T-cell (primary cell): ENCODE results near the gene CBFA2T3. TPM values are rescaled to one million over a fixed set of nuclear protein-coding genes. Genes with fewer than 3 reads are reported as not detected.

ENCODE experiments used
- ATAC-seq, 4 experiments: fragments of 200-7000 bp in 3 of 4; fragments of 150-1000 bp in 1 of 4; cut with Tn5 transposase; replicated peaks in 1 of 4; 1 replicate in 3 of 4; 2 replicates in 1 of 4; pipeline ENCODE4 v1.10.0; 2021; ENCODE audit warnings: moderate library complexity in 3 of 4, mild to moderate bottlenecking in 2 of 4, moderate number of reproducible peaks in 1 of 4
- CTCF ChIA-PET, 2 donors: fragments of 300-600 bp; sonication (Branson Sonifier 250); formaldehyde crosslinking; loops; one replicate each; lab custom pipeline; 2022; ENCODE audit warnings: antibody characterized with exemption in 2 of 2; lab: Charles Lee
- POLR2A ChIA-PET, 2 donors: fragments of 300-600 bp; sonication (Branson Sonifier 250); formaldehyde crosslinking; loops; one replicate each; lab custom pipeline; 2022; ENCODE audit warnings: antibody characterized with exemption in 2 of 2; lab: Charles Lee
- DNase-seq, 35 experiments: peaks; one replicate each; pipeline versions ENCODE4 v3.0.0 to v3.0.0-alpha.2; 2013 to 2023
- H3K27ac ChIP-seq: one replicate; pipeline ENCODE4 v1.5.1; 2013; ENCODE audit warnings: low read length
- H3K27me3 ChIP-seq, 2 experiments: replicated peaks in 1 of 2; 1 replicate in 1 of 2; 2 replicates in 1 of 2; pipeline versions ENCODE4 v1.6.1 to v1.7.0; 2013; ENCODE audit warnings: low read length in 1 of 2, mixed read lengths in 1 of 2; ENCODE audit not compliant: control insufficient read depth in 2 of 2, insufficient read depth in 2 of 2; ENCODE audit errors: extremely low read depth in 1 of 2
- H3K36me3 ChIP-seq, 2 donors: 1 replicate in 1 of 2; 2 replicates in 1 of 2; pipeline versions ENCODE4 v1.6.1 to v1.7.0; 2013; ENCODE audit warnings: low read length in 1 of 2; ENCODE audit not compliant: control insufficient read depth in 2 of 2, insufficient read depth in 1 of 2; ENCODE audit errors: extremely low read depth in 1 of 2
- H3K4me1 ChIP-seq, 2 experiments: 1 replicate in 1 of 2; 2 replicates in 1 of 2; pipeline versions ENCODE4 v1.6.1 to v1.7.0; 2013; ENCODE audit warnings: low read length in 2 of 2, mixed read lengths in 1 of 2; ENCODE audit not compliant: insufficient read depth in 2 of 2, control insufficient read depth in 1 of 2; ENCODE audit errors: extremely low read depth in 1 of 2
- H3K4me3 ChIP-seq, 2 donors: 1 replicate in 1 of 2; 2 replicates in 1 of 2; pipeline versions ENCODE4 v1.5.1 to v1.7.0; 2013; ENCODE audit warnings: mild to moderate bottlenecking in 2 of 2, low read length in 1 of 2, moderate library complexity in 1 of 2; ENCODE audit not compliant: control insufficient read depth in 1 of 2; ENCODE audit errors: extremely low read depth in 1 of 2
- H3K9me3 ChIP-seq: 2 replicates; pipeline ENCODE4 v1.7.0; 2013
- H3K27ac Mint-ChIP-seq, 2 donors: one replicate each; pipeline ENCODE4 v1.8.0; 2020 to 2021; ENCODE audit warnings: mild to moderate bottlenecking in 2 of 2, mixed read lengths in 2 of 2
- H3K27me3 Mint-ChIP-seq, 2 donors: one replicate each; pipeline ENCODE4 v1.8.0; 2021 to 2022; ENCODE audit warnings: mixed read lengths in 2 of 2
- H3K36me3 Mint-ChIP-seq: one replicate; pipeline ENCODE4 v1.8.0; 2021; ENCODE audit warnings: mixed read lengths
- H3K4me1 Mint-ChIP-seq, 3 donors: one replicate each; pipeline ENCODE4 v1.8.0; 2020 to 2022; ENCODE audit warnings: mixed read lengths in 3 of 3, mild to moderate bottlenecking in 1 of 3
- H3K4me3 Mint-ChIP-seq, 3 donors: one replicate each; pipeline ENCODE4 v1.8.0; 2020 to 2022; ENCODE audit warnings: mild to moderate bottlenecking in 3 of 3, mixed read lengths in 3 of 3, moderate library complexity in 3 of 3
- H3K9me3 Mint-ChIP-seq, 3 donors: one replicate each; pipeline ENCODE4 v1.8.0; 2020 to 2022; ENCODE audit warnings: mixed read lengths in 3 of 3
- WGBS: methylation state at CpG from one replicate; pipeline ENCODE4 v1.1.5; 2013; ENCODE audit warnings: missing lambda C conversion rate; ENCODE audit not compliant: insufficient coverage; 5-methylcytosine and 5-hydroxymethylcytosine counted together
- total RNA-seq, 35 experiments: library from RNA in 6 of 35; stranded (reverse) in 6 of 35; fragments of 120-200 nt in 1 of 35; gene quantifications; one replicate each; pipeline versions ENCODE4 v1.2.1 to v1.2.4 and lab custom pipeline; 2013 to 2026

CBFA2T3 gene
- 1 to 10 TPM; 2.0 to 4.0 (median 2.1) TPM for total RNA-seq
- total RNA-seq (2013): 0.39 TPM
- total RNA-seq (lab: John Stamatoyannopoulos, UW): 0 to 1.0 (median 0.28) reads per million in 29 experiments

- 53% methylated on average over 25 of the region's 32 CpGs for WGBS
- no peaks in the 10 kb centered on the region for H3K36me3 ChIP-seq
- Mint-ChIP-seq H3K27me3 (peaks cover 31 to 44% of the 10 kb centered on the region in 2 donors), H3K4me1 (peaks cover 0 to 9% (median 0%) of the 10 kb centered on the region in 3 donors), H3K4me3 (no peak within 1 kb of the TSS), H3K27ac (no peak within 1 kb of the TSS), H3K9me3 (no peaks in the 10 kb centered on the region), H3K36me3 (no peaks in the 10 kb centered on the region)
- POLR2A ChIA-PET: no interaction called here
- DNase-seq (peak in 2 of 35 experiments; percentile 16 to 33), ATAC-seq (no peak)
- no peak within 1 kb of the TSS for H3K27ac ChIP-seq
- no peak within 1 kb of the TSS for H3K4me3 ChIP-seq
- CTCF ChIA-PET: no interaction called here
- no peaks in the 10 kb centered on the region for H3K9me3 ChIP-seq
- peaks cover 0 to 80% of the 10 kb centered on the region in 2 experiments for H3K27me3 ChIP-seq
- H3K4me1 ChIP-seq: peaks cover 0 to 12% of the 10 kb centered on the region in 2 experiments
Observed at GRCh38 chr16:88977018-88977811, at the start of gene CBFA2T3. CBFA2T3 (minus strand) TSS chr16:88977207; CDS start chr16:88976807, 400 bp downstream.

- H3K4me1 Mint-ChIP-seq: peaks cover 13 to 25% (median 16%) of the 10 kb centered on the region in 3 donors
- H3K36me3 ChIP-seq: no peaks in the 10 kb centered on the region
- peaks cover 0 to 13% of the 10 kb centered on the region in 2 experiments for H3K4me1 ChIP-seq
- H3K36me3 Mint-ChIP-seq: peaks cover 13% of the 10 kb centered on the region
- H3K27me3 ChIP-seq: peaks cover 0 to 14% of the 10 kb centered on the region in 2 experiments
- ATAC-seq (peak; percentile 74 to 90 (median 84)), DNase-seq (peak in 23 of 35 experiments; percentile 7 to 76 (median 38))
- WGBS: no CpG with 5 or more reads among the region's 5 CpGs
- no peak overlapping the region for H3K4me3 ChIP-seq
- H3K27me3 Mint-ChIP-seq: peaks cover 2 to 4% of the 10 kb centered on the region in 2 donors
- peak overlapping the region; percentile 53 to 58 for H3K27ac Mint-ChIP-seq
- H3K9me3 Mint-ChIP-seq: peaks cover 14 to 20% (median 14%) of the 10 kb centered on the region in 3 donors
- POLR2A ChIA-PET: no interaction called here
- H3K27ac ChIP-seq: peak overlapping the region; percentile 66
- CTCF ChIA-PET: no interaction called here
- no peaks in the 10 kb centered on the region for H3K9me3 ChIP-seq
- H3K4me3 Mint-ChIP-seq: no peak overlapping the region
Observed at GRCh38 chr16:89026121-89026612, 49.2 kb upstream of the CBFA2T3 start.

- Mint-ChIP-seq H3K4me1 (peaks cover 11 to 21% (median 11%) of the 10 kb centered on the region in 3 donors), H3K27me3 (peaks cover 2 to 4% of the 10 kb centered on the region in 2 donors), H3K27ac (peak overlapping the region; percentile 39 to 53), H3K4me3 (no peak overlapping the region), H3K9me3 (peaks cover 14 to 17% (median 14%) of the 10 kb centered on the region in 3 donors), H3K36me3 (peaks cover 13% of the 10 kb centered on the region)
- peak overlapping the region; percentile 66 for H3K27ac ChIP-seq
- no peaks in the 10 kb centered on the region for H3K36me3 ChIP-seq
- peaks cover 0 to 14% of the 10 kb centered on the region in 2 experiments for H3K27me3 ChIP-seq
- POLR2A ChIA-PET: no interaction called here
- H3K9me3 ChIP-seq: no peaks in the 10 kb centered on the region
- WGBS: 80% methylated on average over 1 of the region's 4 CpGs
- no peak for ATAC-seq
- H3K4me1 ChIP-seq: peaks cover 0 to 13% of the 10 kb centered on the region in 2 experiments
- CTCF ChIA-PET: interaction anchor here in 1 of 2 donors (0.5 kb wide), 1 partner anchor 187 kb away, joined by 3 read pairs; no protein-coding TSS in a partner anchor
- DNase-seq: no peak
- H3K4me3 ChIP-seq: no peak overlapping the region
Observed at GRCh38 chr16:89025636-89026035, 48.6 kb upstream of the CBFA2T3 start.

- H3K27me3 ChIP-seq: peaks cover 0 to 20% of the 10 kb centered on the region in 2 experiments
- Mint-ChIP-seq H3K4me1 (peaks cover 11 to 23% (median 11%) of the 10 kb centered on the region in 3 donors), H3K4me3 (no peak overlapping the region), H3K27me3 (peaks cover 4% of the 10 kb centered on the region in 2 donors), H3K27ac (peak overlapping the region in 1 of 2 donors; percentile 46), H3K9me3 (peaks cover 14 to 17% (median 14%) of the 10 kb centered on the region in 3 donors), H3K36me3 (peaks cover 13% of the 10 kb centered on the region)
- WGBS: 92% methylated on average over 4 of the region's 11 CpGs
- ChIA-PET POLR2A (no interaction called here), CTCF (interaction anchor here in 1 of 2 donors (0.5 kb wide), 1 partner anchor 10 kb away, joined by 4 read pairs; no protein-coding TSS in a partner anchor)
- H3K4me3 ChIP-seq: no peak overlapping the region
- DNase-seq (no peak), ATAC-seq (no peak)
- H3K9me3 ChIP-seq: no peaks in the 10 kb centered on the region
- H3K36me3 ChIP-seq: no peaks in the 10 kb centered on the region
- H3K27ac ChIP-seq: no peak overlapping the region
- H3K4me1 ChIP-seq: peaks cover 0 to 19% of the 10 kb centered on the region in 2 experiments
Observed at GRCh38 chr16:89024546-89025060, 47.6 kb upstream of the CBFA2T3 start.

GRCh38 chr16:89023621-89024511 lies 46.9 kb upstream of the CBFA2T3 start:
- Mint-ChIP-seq H3K36me3 (peaks cover 13% of the 10 kb centered on the region), H3K27me3 (peaks cover 4 to 9% of the 10 kb centered on the region in 2 donors), H3K27ac (no peak overlapping the region), H3K9me3 (peaks cover 14 to 17% (median 14%) of the 10 kb centered on the region in 3 donors), H3K4me3 (no peak overlapping the region), H3K4me1 (peaks cover 11 to 23% (median 11%) of the 10 kb centered on the region in 3 donors)
- no peaks in the 10 kb centered on the region for H3K36me3 ChIP-seq
- no peak overlapping the region for H3K4me3 ChIP-seq
- ATAC-seq (no peak), DNase-seq (no peak)
- ChIA-PET CTCF (interaction anchor here in 1 of 2 donors (0.5 kb wide), 1 partner anchor 10 kb away, joined by 4 read pairs; no protein-coding TSS in a partner anchor), POLR2A (no interaction called here)
- WGBS: 87% methylated on average over 20 of the region's 23 CpGs
- H3K9me3 ChIP-seq: no peaks in the 10 kb centered on the region
- H3K4me1 ChIP-seq: peaks cover 0 to 20% of the 10 kb centered on the region in 2 experiments
- peaks cover 0 to 25% of the 10 kb centered on the region in 2 experiments for H3K27me3 ChIP-seq
- no peak overlapping the region for H3K27ac ChIP-seq
